HG02970 (cell line): ENCODE data around the gene DCK.
"Not testable (repeated sequence)": the region's sequence is repeated elsewhere in the genome, so short reads cannot be mapped to it uniquely, and the experiment has no call there.

Experiments used
- ATAC-seq: cut with Tn5 transposase; IDR thresholded peaks from one replicate; pipeline ENCODE4 v1.9.1; 2021; ENCODE audit warnings: mild to moderate bottlenecking, moderate library complexity, moderate number of reproducible peaks; ENCODE audit not compliant: unreplicated experiment, low FRiP score

Gene DCK

GRCh38 chr4:70999639-71000038 lies 6.2 kb downstream of the DCK start:
- not testable (repeated sequence) for ATAC-seq

DNA sequence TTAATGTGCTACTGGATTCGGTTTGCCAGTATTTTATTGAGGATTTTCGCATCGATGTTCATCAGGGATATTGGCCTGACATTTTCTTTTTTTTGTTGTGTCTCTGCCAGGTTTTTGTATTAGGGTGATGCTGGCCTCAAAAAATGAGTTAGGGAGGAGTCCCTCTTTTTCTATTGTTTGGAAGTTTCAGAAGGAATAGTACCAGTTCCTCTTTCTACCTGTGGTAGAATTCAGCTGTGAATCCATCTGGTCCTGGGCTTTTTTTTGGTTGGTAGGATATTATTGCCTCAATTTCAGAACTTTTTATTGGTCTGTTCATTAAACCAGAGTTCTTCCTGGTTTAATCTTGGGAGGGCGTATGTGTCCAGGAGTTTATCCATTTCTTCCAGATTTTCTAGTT lies 7.9 kb downstream of the DCK start:
- ATAC-seq, result not testable (repeated sequence)

DNA sequence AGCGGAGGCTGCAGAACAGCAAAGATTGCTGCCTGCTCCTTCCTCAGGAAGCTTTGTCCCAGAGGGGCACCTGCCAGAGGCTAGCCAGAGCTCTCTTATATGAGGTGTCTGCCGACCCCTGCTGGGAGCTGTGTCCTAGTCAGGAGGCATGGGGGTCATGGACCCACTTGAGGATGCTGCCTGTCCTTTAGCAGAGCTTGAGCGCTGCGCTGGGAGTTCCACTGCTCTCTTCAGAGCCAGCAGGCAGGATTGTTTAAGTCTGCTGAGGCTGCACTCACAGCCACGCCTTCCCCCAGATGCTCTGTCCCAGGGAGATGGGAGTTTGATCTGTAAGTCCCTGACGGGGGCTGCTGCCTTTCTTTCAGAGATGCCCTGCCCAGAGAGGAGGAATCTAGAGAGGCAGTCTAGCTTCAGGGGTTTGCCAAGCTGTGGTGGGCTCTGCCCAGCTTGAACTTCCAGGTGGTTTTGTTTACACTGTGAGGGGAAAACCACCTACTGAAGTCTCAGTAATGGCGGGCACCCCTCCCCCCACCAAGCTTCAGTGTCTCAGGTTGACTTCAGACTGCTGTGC lies 10.9 kb downstream of the DCK start:
- no peak for ATAC-seq

DNA sequence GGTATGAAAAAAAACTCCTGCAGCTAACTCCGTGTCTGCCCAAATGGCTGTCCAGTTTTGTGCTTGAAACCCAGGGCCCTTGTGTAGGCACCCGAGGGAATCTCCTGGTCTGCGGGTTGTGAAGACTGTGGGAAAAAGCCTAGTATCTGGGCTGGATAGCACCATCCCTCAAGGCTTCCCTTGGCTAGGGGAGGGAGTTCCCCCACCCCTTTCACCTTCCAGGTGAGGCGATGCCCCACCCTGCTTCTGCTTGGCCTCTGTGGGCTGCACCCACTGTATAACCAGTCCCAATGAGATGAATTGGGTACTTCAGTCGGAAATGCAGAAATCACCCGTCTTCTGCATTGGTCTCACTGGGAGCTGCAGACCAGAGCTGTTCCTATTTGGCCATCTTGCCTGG lies 11.6 kb downstream of the DCK start:
- not testable (repeated sequence) for ATAC-seq

DNA sequence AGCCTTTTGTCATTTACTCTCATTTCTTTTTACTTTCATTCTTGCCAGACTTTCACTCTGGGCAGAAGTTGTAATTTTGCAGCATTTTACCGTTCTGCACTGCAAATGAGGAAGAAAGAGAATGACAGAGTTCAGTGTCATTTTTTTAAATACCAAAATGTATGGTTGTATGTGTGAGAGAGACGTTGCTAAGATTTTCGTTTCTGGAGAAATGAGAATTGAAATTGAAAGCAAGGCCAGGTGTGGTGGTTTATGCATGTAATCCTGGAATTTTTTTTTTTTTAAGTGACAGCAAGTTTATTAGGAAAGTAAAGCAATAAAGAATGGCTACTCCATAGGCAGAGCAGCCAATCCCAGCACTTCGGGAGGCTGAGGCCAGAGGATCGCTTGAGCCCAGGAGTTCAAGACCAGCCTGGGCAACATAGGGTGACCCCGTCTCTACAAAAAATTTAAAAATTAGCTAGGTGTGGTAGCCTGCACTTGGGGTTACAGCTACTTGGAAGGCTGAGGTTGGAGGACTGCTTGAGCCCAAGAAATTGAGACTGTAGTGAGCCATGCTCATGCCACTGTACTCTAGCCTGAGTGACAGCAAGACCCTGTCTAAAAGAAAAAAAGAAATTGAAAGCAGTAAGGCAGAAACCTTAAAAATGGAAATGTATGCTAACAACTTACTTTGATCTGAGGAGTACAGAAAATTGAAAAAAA lies 12.9 kb downstream of the DCK start:
- peak; percentile 74 for ATAC-seq

GRCh38 chr4:71008196-71008595 lies 14.7 kb downstream of the DCK start:
- ATAC-seq, result no peak

DNA sequence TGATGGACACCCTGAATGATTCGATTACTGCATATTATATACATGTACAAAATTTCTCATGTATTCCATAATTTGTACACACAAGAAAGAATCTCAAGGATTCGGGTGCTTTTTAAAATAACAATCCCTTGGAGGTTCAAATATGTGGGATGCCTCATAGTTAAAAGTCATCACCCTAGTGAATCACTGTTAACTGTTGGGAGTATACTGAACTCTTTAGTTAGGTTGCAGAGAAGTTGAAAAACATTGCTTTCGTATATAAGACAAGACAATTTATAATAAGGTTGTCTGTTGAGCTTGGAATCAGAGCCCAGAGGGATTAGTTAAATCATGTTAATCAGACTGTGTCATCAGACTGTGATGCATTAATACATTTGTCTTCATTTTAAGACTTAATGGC lies 15.6 kb downstream of the DCK start:
- no peak for ATAC-seq

- no peak for ATAC-seq
These were observed 16.6 kb downstream of the DCK start for GRCh38 chr4:71009890-71010588.

- ATAC-seq, result no peak
These were observed 18.0 kb downstream of the DCK start for GRCh38 chr4:71011451-71011850.

GRCh38 chr4:71017391-71017790 lies 23.9 kb downstream of the DCK start:
- not testable (repeated sequence) for ATAC-seq

- no peak for ATAC-seq
These were observed 27.2 kb downstream of the DCK start for GRCh38 chr4:71020611-71021010.

- no peak for ATAC-seq
These were observed 32.2 kb downstream of the DCK start for GRCh38 chr4:71025654-71026053.

GRCh38 chr4:71026086-71026485 lies 32.6 kb downstream of the DCK start:
- ATAC-seq, result no peak

GRCh38 chr4:71027611-71028010 lies 34.2 kb downstream of the DCK start:
- no peak for ATAC-seq

DNA sequence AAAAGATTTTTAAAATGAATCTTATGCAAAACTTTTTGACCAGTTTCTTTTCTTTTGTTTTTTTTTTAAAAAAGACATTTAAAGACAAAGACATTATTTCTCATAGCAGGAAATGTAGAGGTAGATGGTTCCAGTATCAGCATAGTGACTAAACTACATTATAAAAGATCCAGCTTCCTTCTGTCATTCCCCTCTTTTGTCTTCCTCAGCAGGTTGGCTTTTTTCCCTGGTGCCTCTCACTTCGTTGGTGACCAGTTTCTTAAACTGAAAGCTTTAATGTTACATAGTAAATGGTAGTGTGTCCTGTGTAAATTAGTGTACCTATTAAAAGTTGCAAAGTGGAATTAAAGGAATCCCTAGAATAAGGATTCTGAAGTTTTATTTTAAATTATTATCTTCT lies 36.1 kb downstream of the DCK start:
- ATAC-seq, result no peak

GRCh38 chr4:71032106-71032505 lies 38.7 kb downstream of the DCK start:
- not testable (repeated sequence) for ATAC-seq

- no peak for ATAC-seq
These were observed 51.8 kb downstream of the DCK start for GRCh38 chr4:71045256-71045655.

DNA sequence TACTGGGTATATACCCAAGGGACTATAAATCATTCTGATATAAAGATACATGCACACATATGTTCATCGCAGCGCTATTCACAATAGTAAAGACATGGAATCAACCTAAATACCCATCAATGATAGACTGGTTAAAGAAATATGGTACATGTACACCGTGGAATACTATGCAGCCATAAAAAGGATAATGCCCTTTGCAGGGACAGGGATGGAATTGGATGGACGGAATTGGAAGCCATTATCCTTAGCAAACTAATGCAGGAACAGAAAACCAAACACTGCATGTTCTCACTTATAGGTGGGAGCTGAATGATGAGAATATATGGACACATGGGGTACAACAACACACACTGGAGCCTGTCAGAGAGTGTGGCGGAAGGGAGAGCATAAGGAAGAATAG lies 55.9 kb downstream of the DCK start:
- no peak for ATAC-seq

- ATAC-seq, result no peak
These were observed 57.4 kb downstream of the DCK start for GRCh38 chr4:71050809-71051208.

- no peak for ATAC-seq
These were observed 58.6 kb downstream of the DCK start for GRCh38 chr4:71052034-71052433.

GRCh38 chr4:71052716-71053115 lies 59.3 kb downstream of the DCK start:
- no peak for ATAC-seq

- ATAC-seq, result not testable (repeated sequence)
These were observed 60.2 kb downstream of the DCK start for GRCh38 chr4:71053613-71054012.
